ENCODE data around the gene HEPACAM. TPM values are rescaled to one million over a fixed set of nuclear protein-coding genes. Genes with fewer than 3 reads are reported as not detected.

Gene HEPACAM
- total and polyA plus RNA-seq, 2 donors (not counting 3 experiments of a cell fraction or from before 2014, with no cell fraction given), result not detected

DNA sequence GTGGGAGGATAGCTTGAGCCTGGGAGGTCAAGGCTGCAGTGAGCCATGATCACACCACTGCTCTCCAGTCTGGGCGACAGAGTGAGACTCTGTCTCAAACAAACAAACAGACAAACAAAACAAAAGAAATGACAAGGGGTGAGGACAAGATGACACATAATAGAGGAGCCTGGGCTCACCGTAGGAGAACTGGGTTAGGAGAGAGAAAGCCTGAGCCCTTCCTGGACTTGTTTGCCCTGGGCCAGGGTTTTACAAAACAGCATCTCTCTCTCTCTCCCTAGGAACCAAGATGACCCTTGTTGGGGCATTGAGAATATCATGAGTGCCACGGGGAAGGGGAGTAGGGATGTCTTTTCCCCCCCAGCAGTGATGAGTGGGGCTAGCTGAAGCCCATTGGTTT lies 54.9 kb downstream of the HEPACAM start:
- Histone ChIP-seq H4K20me1 (replicated peaks; ENCODE audit: control insufficient read depth, extremely low read depth, insufficient read depth, low read length) (no peaks in the 10 kb centered on the region), H3K4me2 (ENCODE audit: insufficient read depth, low read length) (no peak overlapping the region), H3K9ac (replicated peaks; ENCODE audit: extremely low read depth, insufficient read depth, low read length) (no peak overlapping the region), H3K36me3 (ENCODE audit: control insufficient read depth in 2 of 2, extremely low read depth in 1 of 2, insufficient read depth in 2 of 2, low read length in 2 of 2) (peaks cover 11 to 17% of the 10 kb centered on the region in 2 experiments), H3K4me1 (ENCODE audit: control insufficient read depth, extremely low read depth, insufficient read depth, low read length) (peaks cover 56% of the 10 kb centered on the region), H3K9me1 (replicated peaks; ENCODE audit: control insufficient read depth, extremely low read depth, insufficient read depth, low read length) (no peaks in the 10 kb centered on the region), H2AFZ (ENCODE audit: low read depth, low read length) (no peak overlapping the region), H3K9me3 (replicated peaks; ENCODE audit: control insufficient read depth, insufficient read depth, low read length) (no peaks in the 10 kb centered on the region), H3K4me3 (replicated peaks in 1 of 3; ENCODE audit: insufficient read depth in 1 of 3, low read depth in 1 of 3, low read length in 3 of 3) (no peak overlapping the region), H3K27ac (ENCODE audit: insufficient read depth, low read depth, low read length) (no peak overlapping the region), H3K79me2 (ENCODE audit: control insufficient read depth, insufficient read depth, low read length) (no peaks in the 10 kb centered on the region), H3K27me3 (ENCODE audit: control insufficient read depth in 2 of 2, insufficient read depth in 2 of 2, low read length in 2 of 2) (no peaks in the 10 kb centered on the region)
- DNase-seq (ENCODE audit: low read depth, low spot score) (no peak), FAIRE-seq (peak; percentile 83)
- intact Hi-C loops (cut with micrococcal nuclease), result no loop called here
- CTCF ChIA-PET, result interaction anchor here (0.7 to 2.5 kb wide), 6 partner anchors 10 to 39 kb away, joined by 3 to 13 read pairs (median 4); no protein-coding TSS in a partner anchor
- BruUV-seq (replicated peaks), result no TSS peak
- dilution Hi-C loops (cut with MboI; ENCODE audit: extremely low pct_ligation_motif_present, low sequenced_read_pairs), result no loop called here
- TF ChIP-seq POLR2AphosphoS5 (IDR thresholded peaks at IDR 0.05; ENCODE audit: insufficient read depth, low read depth, low read length), result peak; percentile 50
- no peak for TF ChIP-seq FOS (IDR thresholded peaks at IDR 0.05; ENCODE audit: borderline replicate concordance, insufficient read depth, low read length)
- peak; percentile 83 for TF ChIP-seq POLR2A (IDR thresholded peaks at IDR 0.05; ENCODE audit: low read depth, low read length)
- POLR2A ChIA-PET, result interaction anchor here (0.7 to 4.5 kb wide), 2 partner anchors 17 to 689 kb away, joined by 5 to 39 read pairs; partner anchors contain the start of genes EI24 and ROBO4

DNA sequence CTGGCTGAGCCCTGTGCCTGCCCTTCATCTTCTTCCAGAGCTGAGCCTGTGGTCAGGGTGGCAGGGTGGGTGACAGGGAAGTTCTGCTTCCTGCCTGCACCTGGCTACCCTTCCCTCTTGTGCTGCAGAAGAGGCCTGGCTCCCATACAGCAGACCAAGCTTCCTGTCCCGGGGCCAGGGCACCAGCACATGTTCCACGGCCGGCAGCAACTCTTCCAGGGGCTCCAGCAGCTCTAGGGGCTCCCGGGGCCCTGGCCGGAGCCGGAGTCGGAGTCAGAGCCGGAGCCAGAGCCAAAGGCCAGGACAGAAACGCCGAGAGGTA lies 55.6 kb downstream of the HEPACAM start:
- FAIRE-seq (no peak), DNase-seq (ENCODE audit: low read depth, low spot score) (no peak)
- ChIA-PET CTCF (interaction anchor here (1.2 to 1.6 kb wide), 3 partner anchors 13 to 20 kb away, joined by 3 to 6 read pairs (median 3); no protein-coding TSS in a partner anchor), POLR2A (interaction anchor here (1.1 to 1.3 kb wide), 4 partner anchors 10 to 73 kb away, joined by 3 to 4 read pairs (median 4); partner anchors contain the start of gene ROBO4)
- Histone ChIP-seq H3K9me1 (replicated peaks; ENCODE audit: control insufficient read depth, extremely low read depth, insufficient read depth, low read length) (no peaks in the 10 kb centered on the region), H3K79me2 (ENCODE audit: control insufficient read depth, insufficient read depth, low read length) (no peaks in the 10 kb centered on the region), H4K20me1 (replicated peaks; ENCODE audit: control insufficient read depth, extremely low read depth, insufficient read depth, low read length) (no peaks in the 10 kb centered on the region), H3K36me3 (ENCODE audit: control insufficient read depth in 2 of 2, extremely low read depth in 1 of 2, insufficient read depth in 2 of 2, low read length in 2 of 2) (peaks cover 9 to 12% of the 10 kb centered on the region in 2 experiments), H3K4me2 (ENCODE audit: insufficient read depth, low read length) (no peak overlapping the region), H3K27me3 (ENCODE audit: control insufficient read depth in 2 of 2, insufficient read depth in 2 of 2, low read length in 2 of 2) (no peaks in the 10 kb centered on the region), H3K27ac (ENCODE audit: insufficient read depth, low read depth, low read length) (no peak overlapping the region), H3K4me1 (ENCODE audit: control insufficient read depth, extremely low read depth, insufficient read depth, low read length) (peaks cover 53% of the 10 kb centered on the region), H3K4me3 (replicated peaks in 1 of 3; ENCODE audit: insufficient read depth in 1 of 3, low read depth in 1 of 3, low read length in 3 of 3) (no peak overlapping the region), H3K9me3 (replicated peaks; ENCODE audit: control insufficient read depth, insufficient read depth, low read length) (no peaks in the 10 kb centered on the region), H3K9ac (replicated peaks; ENCODE audit: extremely low read depth, insufficient read depth, low read length) (no peak overlapping the region), H2AFZ (ENCODE audit: low read depth, low read length) (no peak overlapping the region)
- dilution Hi-C loops (cut with MboI; ENCODE audit: extremely low pct_ligation_motif_present, low sequenced_read_pairs) (no loop called here), intact Hi-C loops (cut with micrococcal nuclease) (no loop called here)
- no TSS peak for BruUV-seq (replicated peaks)
- no peak for TF ChIP-seq GATA2 (IDR thresholded peaks at IDR 0.05; ENCODE audit: insufficient read depth, insufficient read length, low read depth, low read length)
- no peak for TF ChIP-seq EZH2 (IDR thresholded peaks at IDR 0.05; ENCODE audit: borderline replicate concordance, low read depth, low read length, severe bottlenecking)
- TF ChIP-seq MYC (IDR thresholded peaks at IDR 0.05; ENCODE audit: low read depth, low read length), result no peak
- TF ChIP-seq POLR2A (IDR thresholded peaks at IDR 0.05; ENCODE audit: low read depth, low read length), result no peak
- TF ChIP-seq, protein P1, sequence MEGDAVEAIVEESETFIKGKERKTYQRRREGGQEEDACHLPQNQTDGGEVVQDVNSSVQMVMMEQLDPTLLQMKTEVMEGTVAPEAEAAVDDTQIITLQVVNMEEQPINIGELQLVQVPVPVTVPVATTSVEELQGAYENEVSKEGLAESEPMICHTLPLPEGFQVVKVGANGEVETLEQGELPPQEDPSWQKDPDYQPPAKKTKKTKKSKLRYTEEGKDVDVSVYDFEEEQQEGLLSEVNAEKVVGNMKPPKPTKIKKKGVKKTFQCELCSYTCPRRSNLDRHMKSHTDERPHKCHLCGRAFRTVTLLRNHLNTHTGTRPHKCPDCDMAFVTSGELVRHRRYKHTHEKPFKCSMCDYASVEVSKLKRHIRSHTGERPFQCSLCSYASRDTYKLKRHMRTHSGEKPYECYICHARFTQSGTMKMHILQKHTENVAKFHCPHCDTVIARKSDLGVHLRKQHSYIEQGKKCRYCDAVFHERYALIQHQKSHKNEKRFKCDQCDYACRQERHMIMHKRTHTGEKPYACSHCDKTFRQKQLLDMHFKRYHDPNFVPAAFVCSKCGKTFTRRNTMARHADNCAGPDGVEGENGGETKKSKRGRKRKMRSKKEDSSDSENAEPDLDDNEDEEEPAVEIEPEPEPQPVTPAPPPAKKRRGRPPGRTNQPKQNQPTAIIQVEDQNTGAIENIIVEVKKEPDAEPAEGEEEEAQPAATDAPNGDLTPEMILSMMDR (IDR thresholded peaks at IDR 0.05; ENCODE audit: extremely low read depth in 1 of 2, insufficient read depth in 1 of 2, low read depth in 1 of 2, low read length in 2 of 2), result no peak
- TF ChIP-seq POLR2AphosphoS5 (IDR thresholded peaks at IDR 0.05; ENCODE audit: insufficient read depth, low read depth, low read length), result no peak
- no peak for TF ChIP-seq JUN (IDR thresholded peaks at IDR 0.05; ENCODE audit: borderline replicate concordance, insufficient read depth, insufficient read length, low read depth)
- TF ChIP-seq FOS (IDR thresholded peaks at IDR 0.05; ENCODE audit: borderline replicate concordance, insufficient read depth, low read length), result no peak
- TF ChIP-seq, protein P2, sequence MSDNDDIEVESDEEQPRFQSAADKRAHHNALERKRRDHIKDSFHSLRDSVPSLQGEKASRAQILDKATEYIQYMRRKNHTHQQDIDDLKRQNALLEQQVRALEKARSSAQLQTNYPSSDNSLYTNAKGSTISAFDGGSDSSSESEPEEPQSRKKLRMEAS (IDR thresholded peaks at IDR 0.05; ENCODE audit: insufficient read depth, insufficient read length), result no peak

Data from endothelial cell of umbilical vein (primary cell).